22Rv1 (cell line): ENCODE measurements around the gene PCOLCE2.

Experiments used
- ZFX ChIP-seq: fragments of 450-650 bp; IDR thresholded peaks from 2 replicates; pipeline ENCODE4 v1.6.1; 2017; ENCODE audit warnings: antibody characterized with exemption, borderline replicate concordance
- TF ChIP-seq, protein P1 (sequence below): fragments of 450-650 bp; IDR thresholded peaks from 2 replicates; pipeline ENCODE4 v1.5.1; 2017; ENCODE audit warnings: mild to moderate bottlenecking

DNA sequence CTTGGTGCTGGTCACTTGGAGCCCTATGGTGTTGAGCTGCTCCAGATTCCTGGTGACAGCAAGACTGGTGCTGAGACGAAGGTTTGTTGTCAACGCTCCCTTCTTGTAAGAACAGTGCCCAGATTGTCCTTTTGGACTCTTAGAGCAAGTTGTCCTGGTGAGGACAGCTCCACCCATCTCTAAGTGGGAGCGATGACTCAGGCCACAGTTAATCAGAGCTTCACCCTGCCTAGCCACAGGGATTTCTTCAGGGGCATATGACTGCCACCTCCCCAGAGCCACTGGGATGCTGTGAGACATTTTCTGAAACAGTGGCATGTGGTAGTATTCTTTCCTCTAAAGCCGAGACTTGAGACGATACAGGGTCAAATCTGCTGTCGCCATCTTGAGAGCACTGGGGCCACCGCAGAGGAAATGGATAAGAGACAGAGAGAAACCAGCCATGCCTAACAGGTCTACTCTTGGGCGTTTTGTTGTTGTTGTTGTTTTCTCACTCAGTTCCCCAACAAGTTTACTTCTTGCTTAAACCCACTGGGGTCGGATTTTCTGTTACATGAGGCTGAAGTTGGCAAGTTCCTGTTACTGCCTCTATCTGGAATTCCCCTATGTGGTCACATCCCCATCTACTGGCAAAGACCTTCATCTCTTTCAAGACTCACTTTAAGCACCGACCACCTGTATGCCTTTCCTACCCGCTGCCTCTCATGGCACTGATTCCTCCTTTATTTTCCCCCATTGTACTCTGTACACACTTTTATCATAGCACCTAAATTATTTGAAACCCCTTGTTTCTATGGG lies 16.0 kb upstream of the PCOLCE2 start:
- TF ChIP-seq, protein P1, sequence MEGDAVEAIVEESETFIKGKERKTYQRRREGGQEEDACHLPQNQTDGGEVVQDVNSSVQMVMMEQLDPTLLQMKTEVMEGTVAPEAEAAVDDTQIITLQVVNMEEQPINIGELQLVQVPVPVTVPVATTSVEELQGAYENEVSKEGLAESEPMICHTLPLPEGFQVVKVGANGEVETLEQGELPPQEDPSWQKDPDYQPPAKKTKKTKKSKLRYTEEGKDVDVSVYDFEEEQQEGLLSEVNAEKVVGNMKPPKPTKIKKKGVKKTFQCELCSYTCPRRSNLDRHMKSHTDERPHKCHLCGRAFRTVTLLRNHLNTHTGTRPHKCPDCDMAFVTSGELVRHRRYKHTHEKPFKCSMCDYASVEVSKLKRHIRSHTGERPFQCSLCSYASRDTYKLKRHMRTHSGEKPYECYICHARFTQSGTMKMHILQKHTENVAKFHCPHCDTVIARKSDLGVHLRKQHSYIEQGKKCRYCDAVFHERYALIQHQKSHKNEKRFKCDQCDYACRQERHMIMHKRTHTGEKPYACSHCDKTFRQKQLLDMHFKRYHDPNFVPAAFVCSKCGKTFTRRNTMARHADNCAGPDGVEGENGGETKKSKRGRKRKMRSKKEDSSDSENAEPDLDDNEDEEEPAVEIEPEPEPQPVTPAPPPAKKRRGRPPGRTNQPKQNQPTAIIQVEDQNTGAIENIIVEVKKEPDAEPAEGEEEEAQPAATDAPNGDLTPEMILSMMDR: no peak
- TF ChIP-seq ZFX: no peak
